ENCODE data around the gene TNP1.

The TNP1 gene

GRCh38 chr2:216838151-216838550, 21.7 kb downstream of the TNP1 start:
- DNase-seq (ENCODE audit: low read depth), result no peak

GRCh38 chr2:216837740-216838139, 22.1 kb downstream of the TNP1 start:
- no peak for DNase-seq (ENCODE audit: low read depth)

- no peak for DNase-seq (ENCODE audit: low read depth)
Observed at GRCh38 chr2:216833061-216833460, 26.8 kb downstream of the TNP1 start.

GRCh38 chr2:216830346-216830745, 29.5 kb downstream of the TNP1 start:
- DNase-seq (ENCODE audit: low read depth), result no peak

GRCh38 chr2:216829533-216829932, 30.3 kb downstream of the TNP1 start:
- DNase-seq (ENCODE audit: low read depth), result no peak

GRCh38 chr2:216827073-216827720, 32.7 kb downstream of the TNP1 start:
- DNase-seq (ENCODE audit: low read depth), result no peak

- DNase-seq (ENCODE audit: low read depth), result no peak
Observed at GRCh38 chr2:216822470-216822869, 37.4 kb downstream of the TNP1 start.

- DNase-seq (ENCODE audit: low read depth), result no peak
Observed at GRCh38 chr2:216820709-216821108, 39.2 kb downstream of the TNP1 start.

- DNase-seq (ENCODE audit: low read depth), result no peak
Observed at GRCh38 chr2:216819766-216820165, 40.1 kb downstream of the TNP1 start.

GRCh38 chr2:216819055-216819454, 40.8 kb downstream of the TNP1 start:
- DNase-seq (ENCODE audit: low read depth), result no peak

- no peak for DNase-seq (ENCODE audit: low read depth)
Observed at GRCh38 chr2:216810399-216811160, 49.3 kb downstream of the TNP1 start.
